Activated naive CD8-positive, alpha-beta T cell treated with anti-CD3 and anti-CD28 coated beads, Interleukin-2, amount 10 ng/mL, durations not matched to agents 7 days and 5 days (primary cell): ENCODE data around the gene CHADL. TPM values are rescaled to one million over a fixed set of nuclear protein-coding genes. Genes with fewer than 3 reads are reported as not detected.
"Not testable (repeated sequence)": the region's sequence is repeated elsewhere in the genome, so short reads cannot be mapped to it uniquely, and the experiment has no call there.

Experiments
- ATAC-seq: fragments of 150-1000 bp; cut with Tn5 transposase; one replicate; pipeline ENCODE4 v1.10.0; 2021; ENCODE audit warnings: low read depth, moderate library complexity
- POLR2A ChIA-PET: fragments of 350-600 bp; sonication (Branson Sonifier 250); formaldehyde crosslinking; loops from one replicate; lab custom pipeline; 2021; ENCODE audit warnings: antibody characterized with exemption; lab: Charles Lee
- DNase-seq: peaks from one replicate; pipeline ENCODE4 v3.0.0; 2021
- H3K27ac Mint-ChIP-seq: one replicate; pipeline ENCODE4 v1.8.0; 2022; ENCODE audit warnings: mild to moderate bottlenecking, mixed read lengths
- H3K27me3 Mint-ChIP-seq: one replicate; pipeline ENCODE4 v1.8.0; 2022; ENCODE audit warnings: mild to moderate bottlenecking, moderate library complexity, mixed read lengths
- H3K36me3 Mint-ChIP-seq: one replicate; pipeline ENCODE4 v1.8.0; 2021; ENCODE audit warnings: mild to moderate bottlenecking, mixed read lengths
- H3K4me1 Mint-ChIP-seq: one replicate; pipeline ENCODE4 v1.8.0; 2021; ENCODE audit warnings: mixed read lengths
- H3K4me3 Mint-ChIP-seq: one replicate; pipeline ENCODE4 v1.8.0; 2022; ENCODE audit warnings: mild to moderate bottlenecking, moderate library complexity, mixed read lengths
- H3K9me3 Mint-ChIP-seq: one replicate; pipeline ENCODE4 v1.8.0; 2021; ENCODE audit warnings: mixed read lengths
- microRNA-seq: library from miRNA; unstranded; fragments of <30 nt; microRNA quantifications from one replicate; pipeline ENCODE4 v1.2.0, GENCODE V29; 2022
- total RNA-seq, 2 experiments: library from RNA; stranded (reverse); gene quantifications; one replicate each; pipeline ENCODE4 v1.2.3, GENCODE V29; 2021

The CHADL gene
- total RNA-seq, 2 experiments from 2014 or later = 0.45 to 0.83 TPM

GRCh38 chr22:41180362-41180761 lies 60.4 kb downstream of the CHADL start:
- H3K4me3 Mint-ChIP-seq, H3K27me3 Mint-ChIP-seq, ATAC-seq, DNase-seq, H3K9me3 Mint-ChIP-seq, H3K27ac Mint-ChIP-seq, POLR2A ChIA-PET: not testable (repeated sequence)
- Mint-ChIP-seq H3K36me3 (peaks cover 31% of the 10 kb centered on the region), H3K4me1 (peaks cover 13% of the 10 kb centered on the region)

Small RNAs within 50 kb of the gene (microRNA-seq; reads per million reads assigned to microRNA genes)
- gene MIR6889 = not detected

Other genes starting within 250 kb of the CHADL start
- 10 to 100 TPM; 82.9 to 85.4 TPM for gene EP300, start 148.3 kb downstream of the CHADL start, total RNA-seq
- gene L3MBTL2, start 35.6 kb downstream of the CHADL start, total RNA-seq = 10 to 100 TPM; 37.5 to 38.7 TPM
- gene RANGAP1, start 45.3 kb upstream of the CHADL start, total RNA-seq = 10 to 100 TPM; 93.6 to 98.3 TPM
- gene ZC3H7B, start 60.6 kb upstream of the CHADL start, total RNA-seq = 10 to 100 TPM; 49.0 to 51.3 TPM
- 1 to 10 TPM; 3.6 to 4.0 TPM for gene TEF, start 141.0 kb upstream of the CHADL start, total RNA-seq
- 10 to 100 TPM; 35.7 to 35.9 TPM for gene TOB2, start 205.9 kb upstream of the CHADL start, total RNA-seq
- gene PHF5A, start 227.8 kb upstream of the CHADL start, total RNA-seq = 10 to 100 TPM; 47.0 to 51.0 TPM
- 10 to 100 TPM; 73.7 to 76.2 TPM for gene ACO2, start 228.2 kb upstream of the CHADL start, total RNA-seq